Fibroblast of lung (primary cell): Measurements from ENCODE around the gene BEND3.

ENCODE experiments used
- EZH2 ChIP-seq: IDR thresholded peaks from 2 replicates; pipeline ENCODE4 v1.5.1; 2012; ENCODE audit warnings: low read length, control low read depth, mild to moderate bottlenecking; ENCODE audit errors: missing control alignments
- TF ChIP-seq, protein P1 (sequence below), 2 donors: IDR thresholded peaks in 1 of 2; conservative IDR thresholded peaks in 1 of 2; 1 replicate in 1 of 2; 2 replicates in 1 of 2; pipeline ENCODE4 v1.5.1; 2011 to 2012; ENCODE audit warnings: low read length in 2 of 2, control low read depth in 1 of 2, inconsistent platforms in 1 of 2, low read depth in 1 of 2, mild to moderate bottlenecking in 1 of 2

DNA sequence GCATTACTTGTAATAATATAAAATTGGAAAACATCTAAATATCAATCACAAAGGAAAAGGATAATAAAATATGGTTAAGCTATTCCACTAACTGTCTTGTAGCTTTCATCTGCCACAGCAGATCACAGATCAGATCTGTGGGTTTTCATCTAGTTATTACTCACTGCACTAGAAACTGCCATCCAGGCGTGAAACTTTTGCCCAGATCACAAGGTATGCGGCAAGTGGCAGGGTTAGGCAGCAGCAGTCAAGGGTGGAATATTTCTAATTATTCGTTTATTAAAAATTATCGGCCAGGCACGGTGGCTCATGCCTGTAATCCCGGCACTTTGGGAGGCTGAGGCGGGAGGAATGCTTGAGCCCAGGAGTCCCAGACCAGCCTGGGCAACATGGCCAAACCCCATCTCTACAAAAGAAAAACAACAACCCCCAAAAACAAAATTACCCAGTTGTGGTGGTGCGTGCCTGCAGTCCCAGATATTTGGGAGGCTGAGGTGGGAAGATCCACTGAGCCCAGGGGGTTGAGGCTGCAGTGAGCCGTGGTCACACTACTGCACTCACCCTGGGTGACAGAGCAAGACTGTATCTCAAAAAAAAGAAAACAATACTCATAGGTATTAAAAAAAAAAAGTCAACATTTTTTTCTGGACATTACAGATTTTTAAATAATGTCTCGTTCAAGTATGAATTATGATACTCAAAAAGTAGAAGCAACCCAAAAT is 32.1 kb downstream of the BEND3 start:
- TF ChIP-seq, protein P1, sequence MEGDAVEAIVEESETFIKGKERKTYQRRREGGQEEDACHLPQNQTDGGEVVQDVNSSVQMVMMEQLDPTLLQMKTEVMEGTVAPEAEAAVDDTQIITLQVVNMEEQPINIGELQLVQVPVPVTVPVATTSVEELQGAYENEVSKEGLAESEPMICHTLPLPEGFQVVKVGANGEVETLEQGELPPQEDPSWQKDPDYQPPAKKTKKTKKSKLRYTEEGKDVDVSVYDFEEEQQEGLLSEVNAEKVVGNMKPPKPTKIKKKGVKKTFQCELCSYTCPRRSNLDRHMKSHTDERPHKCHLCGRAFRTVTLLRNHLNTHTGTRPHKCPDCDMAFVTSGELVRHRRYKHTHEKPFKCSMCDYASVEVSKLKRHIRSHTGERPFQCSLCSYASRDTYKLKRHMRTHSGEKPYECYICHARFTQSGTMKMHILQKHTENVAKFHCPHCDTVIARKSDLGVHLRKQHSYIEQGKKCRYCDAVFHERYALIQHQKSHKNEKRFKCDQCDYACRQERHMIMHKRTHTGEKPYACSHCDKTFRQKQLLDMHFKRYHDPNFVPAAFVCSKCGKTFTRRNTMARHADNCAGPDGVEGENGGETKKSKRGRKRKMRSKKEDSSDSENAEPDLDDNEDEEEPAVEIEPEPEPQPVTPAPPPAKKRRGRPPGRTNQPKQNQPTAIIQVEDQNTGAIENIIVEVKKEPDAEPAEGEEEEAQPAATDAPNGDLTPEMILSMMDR (conservative IDR thresholded peaks at IDR 0.05 in 1 of 2, IDR thresholded peaks at IDR 0.05 in 1 of 2; ENCODE audit: low read depth in 1 of 2, low read length in 2 of 2): no peak
- no peak for TF ChIP-seq EZH2
